ENCODE measurements around the gene PYCR2. TPM values are rescaled to one million over a fixed set of nuclear protein-coding genes. Genes with fewer than 3 reads are reported as not detected.
A peak's percentile ranks its signal among the peaks of the same experiment; 100 is the strongest.

Gene PYCR2
- total RNA-seq, 1 experiment from 2014 or later, result 57.7 TPM

GRCh38 chr1:225890346-225891228 lies 33.5 kb downstream of the PYCR2 start:
- no peak overlapping the region for H2AFZ ChIP-seq (ENCODE audit: low read length)
- POLR2A ChIA-PET (ENCODE audit: unreplicated experiment), result interaction anchor here (1.1 kb wide), 1 partner anchor 9 kb away, joined by 4 read pairs; the partner anchor contains the start of gene TMEM63A
- peak overlapping the region; percentile 56 for H3K4me2 ChIP-seq (ENCODE audit: low read length)
- H3F3A ChIP-seq (ENCODE audit: low read length, unreplicated experiment), result no peaks in the 10 kb centered on the region
- intact Hi-C loops (cut with micrococcal nuclease), result no loop called here
- no TSS peak for BruUV-seq (replicated peaks)
- no peak overlapping the region for H3K4me3 ChIP-seq (ENCODE audit: low read length)
- peak overlapping the region; percentile 89 for H3K9ac ChIP-seq (ENCODE audit: low read length)
- CTCF ChIA-PET, result no interaction called here
- H3K9me3 ChIP-seq (ENCODE audit: low read length), result no peaks in the 10 kb centered on the region
- no peaks in the 10 kb centered on the region for H3K36me3 ChIP-seq (ENCODE audit: low read depth, low read length)
- peak overlapping the region; percentile 98 for H3K27ac ChIP-seq (ENCODE audit: low read length)
- peaks cover 55% of the 10 kb centered on the region for H3K4me1 ChIP-seq (ENCODE audit: insufficient read depth, low read length)
- DNase-seq (peak; percentile 48), ATAC-seq (peak; percentile 17)
- H3K27me3 ChIP-seq (ENCODE audit: low read length), result no peaks in the 10 kb centered on the region
- H3K79me2 ChIP-seq (ENCODE audit: low read length), result no peaks in the 10 kb centered on the region
- no peaks in the 10 kb centered on the region for H4K20me1 ChIP-seq (ENCODE audit: low read length)
- H3K9me2 ChIP-seq (replicated peaks; ENCODE audit: low read length), result no peaks in the 10 kb centered on the region
- TF ChIP-seq EZH2 (IDR thresholded peaks at IDR 0.05; ENCODE audit: low read length, unreplicated experiment) (no peak), EZH2phosphoT487 (IDR thresholded peaks at IDR 0.05; ENCODE audit: borderline replicate concordance, low read length) (no peak), CTCF (conservative IDR thresholded peaks at IDR 0.05; ENCODE audit: low read depth, low read length) (no peak)

GRCh38 chr1:225889743-225890142 lies 34.3 kb downstream of the PYCR2 start:
- H4K20me1 ChIP-seq (ENCODE audit: low read length), result no peaks in the 10 kb centered on the region
- peak overlapping the region; percentile 98 for H3K27ac ChIP-seq (ENCODE audit: low read length)
- no peaks in the 10 kb centered on the region for H3K79me2 ChIP-seq (ENCODE audit: low read length)
- ChIA-PET POLR2A (ENCODE audit: unreplicated experiment) (no interaction called here), CTCF (no interaction called here)
- no peaks in the 10 kb centered on the region for H3K36me3 ChIP-seq (ENCODE audit: low read depth, low read length)
- H3K27me3 ChIP-seq (ENCODE audit: low read length), result no peaks in the 10 kb centered on the region
- no peaks in the 10 kb centered on the region for H3F3A ChIP-seq (ENCODE audit: low read length, unreplicated experiment)
- H3K4me3 ChIP-seq (ENCODE audit: low read length), result no peak overlapping the region
- BruUV-seq (replicated peaks), result no TSS peak
- DNase-seq (no peak), ATAC-seq (no peak)
- H3K4me2 ChIP-seq (ENCODE audit: low read length), result peak overlapping the region; percentile 56; the same call in 1 of the 2 replicates
- no peak overlapping the region for H2AFZ ChIP-seq (ENCODE audit: low read length)
- intact Hi-C loops (cut with micrococcal nuclease), result no loop called here
- no peak for TF ChIP-seq EZH2 (IDR thresholded peaks at IDR 0.05; ENCODE audit: low read length, unreplicated experiment)
- no peak for TF ChIP-seq EZH2phosphoT487 (IDR thresholded peaks at IDR 0.05; ENCODE audit: borderline replicate concordance, low read length)
- TF ChIP-seq CTCF (conservative IDR thresholded peaks at IDR 0.05; ENCODE audit: low read depth, low read length), result no peak
- no peaks in the 10 kb centered on the region for H3K9me3 ChIP-seq (ENCODE audit: low read length)
- H3K4me1 ChIP-seq (ENCODE audit: insufficient read depth, low read length), result peaks cover 55% of the 10 kb centered on the region
- H3K9ac ChIP-seq (ENCODE audit: low read length), result peak overlapping the region; percentile 14; the same call in 1 of the 2 replicates
- no peaks in the 10 kb centered on the region for H3K9me2 ChIP-seq (replicated peaks; ENCODE audit: low read length)

Data from PC-3 (cell line).